ENCODE measurements around the gene ASPSCR1. TPM values are rescaled to one million over a fixed set of nuclear protein-coding genes. Genes with fewer than 3 reads are reported as not detected.

ASPSCR1 gene
- total and polyA plus RNA-seq, 2 of the 13 experiments (the other 11 are each of a cell fraction or from before 2014, with no cell fraction given), result 274 to 314 TPM

- Histone ChIP-seq H3K27ac (ENCODE audit: extremely low read length, insufficient read depth, low read length) (no peak overlapping the region), H3K4me2 (ENCODE audit: low read depth, low read length) (no peak overlapping the region), H2AFZ (ENCODE audit: low read length) (no peak overlapping the region), H3K79me2 (ENCODE audit: insufficient read depth, low read length) (peaks cover 30% of the 10 kb centered on the region), H3K27me3 (ENCODE audit: control insufficient read depth in 1 of 2, insufficient read depth in 2 of 2, low read length in 2 of 2) (no peaks in the 10 kb centered on the region; a peak in 2 of 5 replicates), H4K20me1 (ENCODE audit: insufficient read depth, low read length) (no peaks in the 10 kb centered on the region; the same call in 1 of the 2 replicates), H3K4me1 (ENCODE audit: insufficient read depth, low read length) (peaks cover 40% of the 10 kb centered on the region), H3K36me3 (replicated peaks in 1 of 2; ENCODE audit: control insufficient read depth in 1 of 2, insufficient read depth in 2 of 2, low read length in 2 of 2) (peaks cover 8 to 29% of the 10 kb centered on the region in 2 experiments; a peak in 4 of 5 replicates), H3K9me3 (ENCODE audit: low read length) (no peaks in the 10 kb centered on the region), H3K9ac (ENCODE audit: insufficient read depth, low read depth, low read length) (no peak overlapping the region), H3K4me3 (replicated peaks in 1 of 3; ENCODE audit: insufficient read depth in 1 of 3, low read depth in 2 of 3, low read length in 3 of 3) (no peak overlapping the region)
- FAIRE-seq (no peak), DNase-seq (ENCODE audit: low spot score) (no peak), ATAC-seq (no peak)
- in situ Hi-C loops (cut with HindIII; ENCODE audit: extremely low pct_ligation_motif_present, low pct_unique_long_range_greater_than_20kb), result no loop called here
- CTCF ChIA-PET (ENCODE audit: low intra/inter-chr PET ratio, low total read pairs), result no interaction called here
- no TSS peak for BruUV-seq (replicated peaks)
- WGBS (ENCODE audit: low lambda C conversion rate), result 91% methylated on average over 14 of the region's 25 CpGs
- intact Hi-C loops (cut with micrococcal nuclease; ENCODE audit: unreplicated experiment), result no loop called here
- TF ChIP-seq ZNF274 (CRISPR knock-in tag; IDR thresholded peaks at IDR 0.05), result no peak
- TF ChIP-seq AGO2 (optimal IDR thresholded peaks at IDR 0.05; ENCODE audit: low read depth, low read length), result peak; percentile 64
- 0 out of 2 replicates have a peak, but pooled peaks have one; percentile 44 for TF ChIP-seq PCBP1 (IDR thresholded peaks at IDR 0.05; ENCODE audit: borderline replicate concordance, low read depth, low read length)
- TF ChIP-seq ZNF607 (CRISPR knock-in tag; IDR thresholded peaks at IDR 0.05; ENCODE audit: borderline replicate concordance), result no peak
- POLR2A ChIA-PET, result no interaction called here
Observed at GRCh38 chr17:82047914-82048570, 70.6 kb downstream of the ASPSCR1 start.

- H3K4me1 ChIP-seq (ENCODE audit: insufficient read depth, low read length), result peaks cover 40% of the 10 kb centered on the region
- no peak for FAIRE-seq
- no peak overlapping the region for H2AFZ ChIP-seq (ENCODE audit: low read length)
- H3K36me3 ChIP-seq (replicated peaks in 1 of 2; ENCODE audit: control insufficient read depth in 1 of 2, insufficient read depth in 2 of 2, low read length in 2 of 2), result peaks cover 8 to 29% of the 10 kb centered on the region in 2 experiments; a peak in 4 of 5 replicates
- intact Hi-C loops (cut with micrococcal nuclease; ENCODE audit: unreplicated experiment) (no loop called here), in situ Hi-C loops (cut with HindIII; ENCODE audit: extremely low pct_ligation_motif_present, low pct_unique_long_range_greater_than_20kb) (no loop called here)
- no peaks in the 10 kb centered on the region; the same call in 1 of the 2 replicates for H4K20me1 ChIP-seq (ENCODE audit: insufficient read depth, low read length)
- H3K79me2 ChIP-seq (ENCODE audit: insufficient read depth, low read length), result peaks cover 35% of the 10 kb centered on the region
- 90% methylated on average over 20 of the region's 20 CpGs for WGBS (ENCODE audit: low lambda C conversion rate)
- POLR2A ChIA-PET, result no interaction called here
- H3K27ac ChIP-seq (ENCODE audit: extremely low read length, insufficient read depth, low read length), result no peak overlapping the region
- H3K4me2 ChIP-seq (ENCODE audit: low read depth, low read length), result no peak overlapping the region
- no peaks in the 10 kb centered on the region; a peak in 2 of 5 replicates for H3K27me3 ChIP-seq (ENCODE audit: control insufficient read depth in 1 of 2, insufficient read depth in 2 of 2, low read length in 2 of 2)
- no peak overlapping the region for H3K9ac ChIP-seq (ENCODE audit: insufficient read depth, low read depth, low read length)
- CTCF ChIA-PET (ENCODE audit: low intra/inter-chr PET ratio, low total read pairs), result no interaction called here
- no peaks in the 10 kb centered on the region for H3K9me3 ChIP-seq (ENCODE audit: low read length)
- no peak overlapping the region for H3K4me3 ChIP-seq (replicated peaks in 1 of 3; ENCODE audit: insufficient read depth in 1 of 3, low read depth in 2 of 3, low read length in 3 of 3)
- no TSS peak for BruUV-seq (replicated peaks)
- no peak for ATAC-seq
- DNase-seq (ENCODE audit: low spot score), result no peak
- TF ChIP-seq RBFOX2 (IDR thresholded peaks at IDR 0.05; ENCODE audit: low read depth, low read length) (peak; percentile 65; the same call in 1 of the 2 replicates), FOSL2 (CRISPR knock-in tag; IDR thresholded peaks at IDR 0.05) (no peak), TOE1 (CRISPR knock-in tag; IDR thresholded peaks at IDR 0.05) (no peak), NR2C2 (CRISPR knock-in tag; IDR thresholded peaks at IDR 0.05; ENCODE audit: borderline replicate concordance) (0 out of 2 replicates have a peak, but pooled peaks have one; percentile 27), ZNF564 (CRISPR knock-in tag; IDR thresholded peaks at IDR 0.05) (no peak), TCF7L2 (IDR thresholded peaks at IDR 0.05; ENCODE audit: low read depth, low read length) (no peak), ZNF280B (CRISPR knock-in tag; IDR thresholded peaks at IDR 0.05; ENCODE audit: borderline replicate concordance) (no peak), POLR2AphosphoS2 (IDR thresholded peaks at IDR 0.05; ENCODE audit: low read depth, low read length) (no peak), RELA (CRISPR knock-in tag; IDR thresholded peaks at IDR 0.05) (no peak), ZNF12 (CRISPR knock-in tag; IDR thresholded peaks at IDR 0.05) (no peak), AGO2 (optimal IDR thresholded peaks at IDR 0.05; ENCODE audit: low read depth, low read length) (peak; percentile 10), KDM5B (CRISPR knock-in tag; IDR thresholded peaks at IDR 0.05; ENCODE audit: borderline replicate concordance) (no peak), STAG1 (CRISPR knock-in tag; IDR thresholded peaks at IDR 0.05) (no peak)
- TF ChIP-seq, protein P1, sequence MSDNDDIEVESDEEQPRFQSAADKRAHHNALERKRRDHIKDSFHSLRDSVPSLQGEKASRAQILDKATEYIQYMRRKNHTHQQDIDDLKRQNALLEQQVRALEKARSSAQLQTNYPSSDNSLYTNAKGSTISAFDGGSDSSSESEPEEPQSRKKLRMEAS (IDR thresholded peaks at IDR 0.05), result no peak
Observed at GRCh38 chr17:82048571-82048971, 71.1 kb downstream of the ASPSCR1 start.
